Activated CD8-positive, alpha-beta memory T cell treated with anti-CD3 and anti-CD28 coated beads for 24 hours (primary cell): ENCODE results near the gene MAP4.

Source experiments
- DNase-seq: peaks from one replicate; pipeline ENCODE4 v3.0.0-alpha.2; 2020

Gene MAP4

GRCh38 chr3:47859956-47860605, 156.1 kb downstream of the MAP4 start:
- DNase-seq: no peak

GRCh38 chr3:47857151-47857550, 159.1 kb downstream of the MAP4 start:
- DNase-seq: no peak

GRCh38 chr3:47856669-47857068, 159.5 kb downstream of the MAP4 start:
- no peak for DNase-seq

- no peak for DNase-seq
Measured at GRCh38 chr3:47855461-47856383, 160.5 kb downstream of the MAP4 start.

- no peak for DNase-seq
Measured at GRCh38 chr3:47854720-47855455, 161.3 kb downstream of the MAP4 start.

GRCh38 chr3:47854267-47854666, 161.9 kb downstream of the MAP4 start:
- no peak for DNase-seq

GRCh38 chr3:47852604-47853602, 163.3 kb downstream of the MAP4 start:
- DNase-seq: no peak

GRCh38 chr3:47851888-47852603, 164.2 kb downstream of the MAP4 start:
- DNase-seq: no peak

GRCh38 chr3:47850564-47851410, 165.4 kb downstream of the MAP4 start:
- DNase-seq: no peak

GRCh38 chr3:47849699-47850563, 166.3 kb downstream of the MAP4 start:
- DNase-seq: no peak

- no peak for DNase-seq
Measured at GRCh38 chr3:47849186-47849698, 167.0 kb downstream of the MAP4 start.

- no peak for DNase-seq
Measured at GRCh38 chr3:47848599-47849117, 167.6 kb downstream of the MAP4 start.

GRCh38 chr3:47847801-47848518, 168.3 kb downstream of the MAP4 start:
- DNase-seq: no peak

GRCh38 chr3:47847260-47847659, 169.0 kb downstream of the MAP4 start:
- DNase-seq: no peak

GRCh38 chr3:47846880-47847248, 169.4 kb downstream of the MAP4 start:
- DNase-seq: no peak

GRCh38 chr3:47846186-47846879, 169.9 kb downstream of the MAP4 start:
- no peak for DNase-seq

- no peak for DNase-seq
Measured at GRCh38 chr3:47841786-47842349, 174.3 kb downstream of the MAP4 start.
